ENCODE results near the gene IDI2. TPM values are rescaled to one million over a fixed set of nuclear protein-coding genes. Genes with fewer than 3 reads are reported as not detected.
A peak's percentile ranks its signal among the peaks of the same experiment; 100 is the strongest.

The IDI2 gene
- total and polyA plus RNA-seq, 2 of the 13 experiments (the other 11 are each of a cell fraction or from before 2014, with no cell fraction given) = not detected

DNA sequence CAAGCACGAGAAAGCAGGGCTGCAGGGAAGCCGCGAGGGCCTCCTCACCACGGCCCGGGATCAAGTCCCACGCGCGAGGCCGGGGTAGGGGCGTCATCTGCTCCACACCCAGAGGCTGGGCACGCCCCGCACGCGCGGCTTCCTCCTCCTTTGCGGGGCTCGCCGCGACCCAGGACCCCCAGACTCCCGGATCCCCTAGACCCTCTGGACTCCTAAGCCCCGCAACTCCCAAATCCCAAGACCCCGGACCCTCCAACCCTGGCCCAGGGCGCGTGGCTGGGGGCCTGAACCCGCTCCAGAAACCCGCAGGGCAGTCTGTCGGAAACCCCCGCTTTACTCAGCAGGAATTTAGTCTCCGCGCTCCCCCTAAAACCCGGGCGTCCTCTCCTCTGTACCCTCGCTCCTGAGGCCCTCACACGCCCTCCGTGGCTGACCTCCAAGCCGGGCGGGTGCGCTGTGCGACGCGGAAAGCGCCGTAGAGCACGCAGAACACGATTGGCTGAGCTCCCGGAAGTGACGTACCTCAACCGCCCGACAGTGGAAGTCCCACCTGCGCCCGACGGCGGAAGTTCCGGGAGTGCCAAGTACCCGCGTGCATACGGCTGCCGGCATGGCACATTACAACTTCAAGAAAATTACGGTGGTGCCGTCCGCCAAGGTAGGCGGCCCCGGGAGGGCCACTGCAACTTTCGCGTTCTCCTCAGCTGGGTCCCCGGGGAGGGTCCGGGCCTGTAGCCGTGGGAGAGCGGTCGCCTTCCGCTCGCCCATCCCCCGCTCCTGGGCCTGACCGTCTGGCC is 37.6 kb downstream of the IDI2 start, which contains the start of gene GTPBP4 (continued):
- TF ChIP-seq ZNF574 (CRISPR knock-in tag; IDR thresholded peaks at IDR 0.05) (peak; percentile 99), FOXJ3 (CRISPR knock-in tag; IDR thresholded peaks at IDR 0.05; ENCODE audit: borderline replicate concordance) (0 out of 2 replicates have a peak, but pooled peaks have one; percentile 47), SRY (CRISPR knock-in tag; IDR thresholded peaks at IDR 0.05) (peak; percentile 93), ZNF296 (CRISPR knock-in tag; conservative IDR thresholded peaks at IDR 0.05) (no peak), HNRNPH1 (optimal IDR thresholded peaks at IDR 0.05; ENCODE audit: low read depth, low read length) (no peak), HIC2 (CRISPR knock-in tag; IDR thresholded peaks at IDR 0.05; ENCODE audit: low read depth) (no peak), TP53 (CRISPR knock-in tag; conservative IDR thresholded peaks at IDR 0.05) (0 out of 2 replicates have a peak, but pooled peaks have one; percentile 71), ZNF83 (CRISPR knock-in tag; IDR thresholded peaks at IDR 0.05; ENCODE audit: borderline replicate concordance) (peak; percentile 40; the same call in 1 of the 2 replicates), ZNF792 (CRISPR knock-in tag; IDR thresholded peaks at IDR 0.05) (peak; percentile 43; the same call in 1 of the 2 replicates), ZNF224 (CRISPR knock-in tag; IDR thresholded peaks at IDR 0.05) (peak; percentile 91; the same call in 1 of the 2 replicates), TBX2 (CRISPR knock-in tag; IDR thresholded peaks at IDR 0.05; ENCODE audit: borderline replicate concordance) (peak; percentile 81), ZBTB1 (CRISPR knock-in tag; IDR thresholded peaks at IDR 0.05; ENCODE audit: borderline replicate concordance) (no peak), JUN (CRISPR knock-in tag; IDR thresholded peaks at IDR 0.05) (no peak), MBD4 (IDR thresholded peaks at IDR 0.05; ENCODE audit: borderline replicate concordance, low read length) (no peak), ZNF331 (CRISPR knock-in tag; IDR thresholded peaks at IDR 0.05) (no peak; the same call in none of the 2 replicates)
- TF ChIP-seq, protein P1, sequence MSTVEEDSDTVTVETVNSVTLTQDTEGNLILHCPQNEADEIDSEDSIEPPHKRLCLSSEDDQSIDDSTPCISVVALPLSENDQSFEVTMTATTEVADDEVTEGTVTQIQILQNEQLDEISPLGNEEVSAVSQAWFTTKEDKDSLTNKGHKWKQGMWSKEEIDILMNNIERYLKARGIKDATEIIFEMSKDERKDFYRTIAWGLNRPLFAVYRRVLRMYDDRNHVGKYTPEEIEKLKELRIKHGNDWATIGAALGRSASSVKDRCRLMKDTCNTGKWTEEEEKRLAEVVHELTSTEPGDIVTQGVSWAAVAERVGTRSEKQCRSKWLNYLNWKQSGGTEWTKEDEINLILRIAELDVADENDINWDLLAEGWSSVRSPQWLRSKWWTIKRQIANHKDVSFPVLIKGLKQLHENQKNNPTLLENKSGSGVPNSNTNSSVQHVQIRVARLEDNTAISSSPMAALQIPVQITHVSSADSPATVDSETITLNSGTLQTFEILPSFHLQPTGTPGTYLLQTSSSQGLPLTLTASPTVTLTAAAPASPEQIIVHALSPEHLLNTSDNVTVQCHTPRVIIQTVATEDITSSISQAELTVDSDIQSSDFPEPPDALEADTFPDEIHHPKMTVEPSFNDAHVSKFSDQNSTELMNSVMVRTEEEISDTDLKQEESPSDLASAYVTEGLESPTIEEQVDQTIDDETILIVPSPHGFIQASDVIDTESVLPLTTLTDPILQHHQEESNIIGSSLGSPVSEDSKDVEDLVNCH (CRISPR knock-in tag; IDR thresholded peaks at IDR 0.05) = no peak
- TF ChIP-seq, protein P2, sequence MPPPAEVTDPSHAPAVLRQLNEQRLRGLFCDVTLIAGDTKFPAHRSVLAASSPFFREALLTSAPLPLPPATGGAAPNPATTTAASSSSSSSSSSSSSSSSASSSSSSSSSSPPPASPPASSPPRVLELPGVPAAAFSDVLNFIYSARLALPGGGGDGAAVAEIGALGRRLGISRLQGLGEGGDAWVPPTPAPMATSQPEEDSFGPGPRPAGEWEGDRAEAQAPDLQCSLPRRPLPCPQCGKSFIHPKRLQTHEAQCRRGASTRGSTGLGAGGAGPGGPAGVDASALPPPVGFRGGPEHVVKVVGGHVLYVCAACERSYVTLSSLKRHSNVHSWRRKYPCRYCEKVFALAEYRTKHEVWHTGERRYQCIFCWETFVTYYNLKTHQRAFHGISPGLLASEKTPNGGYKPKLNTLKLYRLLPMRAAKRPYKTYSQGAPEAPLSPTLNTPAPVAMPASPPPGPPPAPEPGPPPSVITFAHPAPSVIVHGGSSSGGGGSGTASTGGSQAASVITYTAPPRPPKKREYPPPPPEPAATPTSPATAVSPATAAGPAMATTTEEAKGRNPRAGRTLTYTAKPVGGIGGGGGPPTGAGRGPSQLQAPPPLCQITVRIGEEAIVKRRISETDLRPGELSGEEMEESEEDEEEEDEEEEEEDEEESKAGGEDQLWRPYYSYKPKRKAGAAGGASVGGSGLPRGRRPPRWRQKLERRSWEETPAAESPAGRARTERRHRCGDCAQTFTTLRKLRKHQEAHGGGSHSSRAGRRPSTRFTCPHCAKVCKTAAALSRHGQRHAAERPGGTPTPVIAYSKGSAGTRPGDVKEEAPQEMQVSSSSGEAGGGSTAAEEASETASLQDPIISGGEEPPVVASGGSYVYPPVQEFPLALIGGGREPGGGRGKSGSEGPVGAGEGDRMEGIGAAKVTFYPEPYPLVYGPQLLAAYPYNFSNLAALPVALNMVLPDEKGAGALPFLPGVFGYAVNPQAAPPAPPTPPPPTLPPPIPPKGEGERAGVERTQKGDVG (CRISPR knock-in tag; IDR thresholded peaks at IDR 0.05; ENCODE audit: borderline replicate concordance) = no peak
